Stimulated activated CD8-positive, alpha-beta memory T cell treated with anti-CD3 and anti-CD28 coated beads, Interleukin-15, amount 100 ng/mL, for 4 hours (primary cell): ENCODE measurements around the gene OBP2A.
"Not testable (repeated sequence)": the region's sequence is repeated elsewhere in the genome, so short reads cannot be mapped to it uniquely, and the experiment has no call there.

Source experiments
- DNase-seq, 2 donors: peaks; one replicate each; pipeline ENCODE4 v3.0.0-alpha.2; 2020; ENCODE audit warnings: low read depth in 2 of 2

OBP2A gene

GRCh38 chr9:135545646-135546176 lies at the start of gene OBP2A:
OBP2A (plus strand) TSS chr9:135546126; CDS start chr9:135546181, 55 bp downstream.
- DNase-seq, result not testable (repeated sequence)

DNA sequence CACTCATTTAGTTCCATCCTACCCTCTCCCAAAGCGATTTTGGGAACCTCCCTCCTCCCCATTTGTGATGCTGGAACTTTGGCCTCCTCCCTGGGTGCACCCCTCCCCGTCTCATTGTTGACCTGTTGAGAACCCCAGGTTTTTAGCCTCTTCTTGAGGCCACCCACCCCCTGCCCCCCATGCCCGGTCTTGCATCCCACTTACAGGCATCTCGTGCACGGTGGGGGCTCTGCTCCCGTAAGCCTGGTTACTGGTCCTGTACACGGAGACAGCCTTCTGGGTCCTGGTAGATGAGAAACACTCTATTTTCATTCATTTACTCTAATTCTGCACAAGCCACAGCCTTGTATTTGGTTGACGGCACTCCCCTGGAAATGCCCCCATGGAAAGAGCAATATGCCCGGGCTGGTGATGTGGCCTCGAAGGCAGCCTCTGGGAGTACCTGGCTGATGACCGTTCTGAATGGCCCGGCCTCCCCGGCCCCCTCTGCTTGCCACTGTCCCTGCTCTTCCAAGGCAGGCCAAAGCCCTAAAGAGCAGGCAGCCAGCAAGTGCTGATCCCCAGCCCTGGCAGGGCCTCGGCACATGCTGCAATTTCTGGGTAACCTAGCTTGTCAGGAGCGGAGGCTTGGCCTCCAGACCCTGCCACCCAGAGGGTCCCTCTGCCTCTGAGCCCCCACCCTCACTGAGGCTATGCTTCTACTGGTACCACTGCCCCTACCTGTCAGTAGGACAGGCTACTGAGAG lies 47.4 kb upstream of the OBP2A start:
- no peak for DNase-seq

- peak; percentile 79 to 83 for DNase-seq
These were observed 46.4 kb upstream of the OBP2A start for GRCh38 chr9:135499326-135500070.

DNA sequence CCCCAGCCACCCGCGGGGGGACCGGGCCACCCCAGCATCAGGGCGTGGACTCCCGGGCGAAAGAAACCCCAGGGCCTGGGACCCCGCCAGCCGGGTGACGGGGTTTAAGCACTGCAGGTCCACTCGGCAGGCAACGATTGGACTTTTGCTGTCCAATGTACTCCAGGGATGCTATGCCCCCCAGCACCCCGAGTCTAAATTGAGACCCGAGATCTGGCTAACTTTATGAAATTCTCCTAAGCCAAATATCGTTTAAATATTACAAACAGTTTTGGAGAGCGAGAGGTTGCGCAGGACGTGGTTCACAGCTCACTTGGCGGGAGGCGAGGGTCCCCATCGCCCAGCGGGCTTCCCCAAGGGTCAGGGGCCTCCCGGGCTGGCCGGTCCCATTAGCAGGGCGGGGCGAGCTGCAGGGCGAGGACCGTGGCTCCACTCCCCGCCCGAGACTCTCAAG lies 45.8 kb upstream of the OBP2A start:
- DNase-seq, result no peak

- DNase-seq, result peak; percentile 63 to 74
These were observed 45.2 kb upstream of the OBP2A start, which contains the start of gene MRPS2 for GRCh38 chr9:135500525-135501260. MRPS2 (plus strand) TSS chr9:135500682; CDS start chr9:135500711, 29 bp downstream.

DNA sequence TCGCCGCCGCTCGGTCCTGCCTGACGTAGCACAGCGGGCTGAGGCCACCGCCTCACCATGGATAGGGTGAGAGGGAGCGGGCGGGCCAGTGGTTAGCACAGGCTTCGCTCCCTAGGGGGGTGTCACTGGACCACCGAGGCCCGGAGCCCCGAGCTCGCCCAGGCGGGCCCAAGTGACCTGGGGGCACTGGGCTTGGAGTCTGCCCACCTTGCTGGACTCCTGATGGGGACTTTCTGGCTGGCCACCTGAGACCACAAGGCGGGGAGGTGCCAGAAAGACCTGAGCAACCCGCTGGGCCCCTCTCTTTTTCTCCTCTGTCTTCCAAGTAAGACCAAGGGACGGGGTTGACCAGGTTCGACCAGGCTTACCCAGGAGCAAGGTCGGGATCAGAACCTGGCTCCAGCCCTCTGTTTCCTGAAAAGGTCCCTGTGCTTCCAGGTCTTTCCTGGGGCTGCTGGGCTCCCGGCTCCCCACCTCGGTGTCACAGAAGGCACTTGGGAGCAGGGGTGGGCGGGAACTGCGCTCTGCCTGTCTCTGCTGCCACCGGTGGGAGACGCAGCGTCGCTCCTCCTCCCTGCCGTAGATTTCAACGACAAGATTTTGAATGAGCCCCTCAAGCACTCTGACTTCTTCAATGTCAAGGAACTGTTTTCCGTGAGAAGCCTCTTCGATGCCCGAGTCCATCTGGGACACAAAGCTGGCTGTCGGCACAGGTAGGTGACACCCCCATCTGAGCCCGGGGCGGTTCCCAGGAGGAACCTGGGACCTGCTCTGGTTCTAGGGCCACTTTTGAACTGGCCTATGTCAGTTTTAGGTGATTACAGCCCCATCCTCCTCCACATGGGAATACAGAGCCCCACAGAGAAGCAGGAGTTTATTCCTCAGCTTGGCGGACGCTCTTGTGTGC lies 44.4 kb upstream of the OBP2A start:
- DNase-seq, result no peak

GRCh38 chr9:135502168-135502872 lies 43.6 kb upstream of the OBP2A start:
- no peak for DNase-seq

- no peak for DNase-seq
These were observed 43.0 kb upstream of the OBP2A start for GRCh38 chr9:135502873-135503321.

GRCh38 chr9:135503371-135504261 lies 42.3 kb upstream of the OBP2A start:
- DNase-seq, result no peak

- DNase-seq, result peak in 1 of 2 donors; percentile 20
These were observed 41.4 kb upstream of the OBP2A start for GRCh38 chr9:135504262-135505243.

- DNase-seq, result no peak
These were observed 40.3 kb upstream of the OBP2A start for GRCh38 chr9:135505406-135506187.

DNA sequence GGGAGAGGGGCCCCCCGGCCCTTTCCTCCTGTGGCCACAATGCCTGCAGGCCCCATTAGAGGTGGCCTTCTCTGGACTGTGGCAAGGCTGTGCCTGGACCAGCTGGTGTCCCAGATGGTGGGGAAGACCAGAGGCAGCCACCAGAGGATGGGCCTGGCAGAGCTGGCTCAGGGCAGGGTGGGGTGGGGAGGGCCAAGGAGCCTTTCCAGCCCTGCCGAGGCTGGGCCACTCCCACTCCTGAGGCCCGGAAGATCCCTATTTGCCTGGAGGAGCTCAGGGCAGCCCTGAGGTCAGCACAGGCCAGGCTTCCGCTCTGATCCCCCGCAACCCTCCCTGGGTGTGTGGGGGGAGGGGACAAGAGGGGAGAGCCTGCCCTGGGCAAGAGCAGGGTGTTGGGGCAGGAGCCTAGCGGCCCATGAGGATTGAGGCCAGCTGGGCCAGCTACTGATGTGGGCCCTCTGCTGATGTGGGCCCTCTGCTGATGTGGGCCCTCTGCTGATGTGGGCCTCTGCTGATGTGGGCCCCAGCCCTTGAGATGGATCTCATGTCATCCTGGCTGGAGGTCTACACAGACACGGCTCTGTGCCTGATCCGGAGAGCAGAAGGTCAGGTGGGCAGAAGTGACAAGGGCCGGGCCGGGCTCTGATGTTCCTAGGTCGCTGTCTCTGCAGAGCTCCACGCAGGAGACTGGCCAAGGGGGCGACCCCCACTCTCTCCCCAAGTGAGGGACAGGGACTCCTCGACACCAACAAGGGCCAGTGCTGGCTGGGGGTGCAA lies 39.4 kb upstream of the OBP2A start:
- DNase-seq, result no peak

- no peak for DNase-seq
These were observed 38.6 kb upstream of the OBP2A start for GRCh38 chr9:135507104-135508035.

DNA sequence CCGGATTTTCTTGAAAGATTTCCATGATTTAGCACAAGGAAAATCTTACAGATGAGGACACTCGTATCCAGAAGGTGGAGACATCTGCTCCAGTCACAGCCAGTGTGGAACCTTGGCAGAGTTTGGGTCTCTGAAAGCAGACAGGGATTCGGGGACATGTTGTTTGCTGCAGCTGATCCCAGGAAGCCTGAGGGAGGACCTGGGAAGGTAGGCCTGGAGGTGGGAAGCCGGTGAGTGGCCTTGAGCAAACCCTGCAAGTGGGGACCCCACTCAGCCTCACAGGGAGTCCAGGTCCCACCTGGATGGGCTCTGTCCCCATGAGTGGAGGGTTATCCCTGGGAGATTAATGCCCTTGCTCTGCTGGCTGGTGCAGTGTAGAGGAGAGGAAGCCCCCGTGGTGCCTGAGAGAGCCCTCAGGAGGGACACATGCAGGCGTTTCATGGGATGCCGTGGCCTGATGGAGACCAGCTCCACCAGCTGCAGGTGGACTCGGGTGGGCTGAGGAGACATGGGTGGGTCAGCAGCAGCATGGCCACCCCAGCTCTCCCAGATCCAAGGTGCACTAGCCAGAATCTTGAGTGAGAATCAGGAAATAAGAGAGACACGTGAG lies 37.6 kb upstream of the OBP2A start:
- no peak for DNase-seq

DNA sequence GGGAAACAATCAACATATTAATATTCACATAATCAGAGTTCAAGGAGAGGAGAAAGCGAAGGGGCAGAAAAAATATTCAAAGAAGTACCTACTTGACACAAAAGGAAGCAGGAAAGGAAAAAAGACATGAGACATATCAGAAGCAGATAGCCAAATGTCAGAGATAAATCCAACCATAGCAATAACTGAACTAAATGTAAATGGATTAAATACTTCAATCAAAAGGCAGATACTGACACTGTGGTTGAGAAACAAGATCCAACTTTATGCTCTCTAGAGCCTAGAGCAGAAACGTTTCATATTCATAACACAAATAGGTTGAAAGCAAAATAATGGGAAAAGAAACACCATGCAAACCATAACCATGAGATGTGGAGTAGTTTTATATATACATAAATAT lies 36.5 kb upstream of the OBP2A start:
- no peak for DNase-seq
